Hepatocyte (in vitro differentiated cells): ENCODE data around the gene PLEKHA4. TPM values are rescaled to one million over a fixed set of nuclear protein-coding genes. Genes with fewer than 3 reads are reported as not detected.

Experiments used
- DNase-seq: peaks from one replicate; pipeline ENCODE4 v3.0.0-alpha.2; 2016; ENCODE audit warnings: low spot score
- H2AFZ ChIP-seq: fragments of 200-600 bp; sonication (generic); 2 replicates; pipeline ENCODE4 v1.6.0; 2016; ENCODE audit warnings: antibody characterized with exemption, mild to moderate bottlenecking
- H3K27ac ChIP-seq: fragments of 200-600 bp; sonication (generic); 2 replicates; pipeline ENCODE4 v1.5.1; 2016; ENCODE audit warnings: mild to moderate bottlenecking
- H3K27me3 ChIP-seq: fragments of 200-600 bp; sonication (generic); 2 replicates; pipeline ENCODE4 v1.6.1; 2016
- H3K36me3 ChIP-seq: fragments of 200-600 bp; sonication (generic); replicated peaks from 2 replicates; pipeline ENCODE4 v1.5.1; 2016; ENCODE audit warnings: low read depth; ENCODE audit not compliant: insufficient read depth
- H3K4me1 ChIP-seq: fragments of 200-600 bp; sonication (generic); 2 replicates; pipeline ENCODE4 v1.5.1; 2016; ENCODE audit warnings: mild to moderate bottlenecking, moderate library complexity; ENCODE audit not compliant: insufficient read depth
- H3K4me2 ChIP-seq: fragments of 200-600 bp; sonication (generic); 2 replicates; pipeline ENCODE4 v1.6.0; 2016
- H3K4me3 ChIP-seq: fragments of 200-600 bp; sonication (generic); 2 replicates; pipeline ENCODE4 v1.5.1; 2016; ENCODE audit warnings: mild to moderate bottlenecking
- H3K79me2 ChIP-seq: fragments of 200-600 bp; sonication (generic); 2 replicates; pipeline ENCODE4 v1.6.0; 2017; ENCODE audit warnings: mild to moderate bottlenecking
- H3K9me2 ChIP-seq: fragments of 200-600 bp; sonication (generic); replicated peaks from 2 replicates; pipeline ENCODE4 v1.6.0; 2017; ENCODE audit warnings: mild to moderate bottlenecking; ENCODE audit not compliant: insufficient read depth
- H3K9me3 ChIP-seq: fragments of 200-600 bp; sonication (generic); 2 replicates; pipeline ENCODE4 v1.5.1; 2016; ENCODE audit warnings: low read depth, mild to moderate bottlenecking
- H4K20me1 ChIP-seq: fragments of 200-600 bp; sonication (generic); 2 replicates; pipeline ENCODE4 v1.6.0; 2016; ENCODE audit warnings: mild to moderate bottlenecking; ENCODE audit not compliant: insufficient read depth, poor library complexity, severe bottlenecking
- CTCF ChIP-seq: fragments of 200-600 bp; sonication (generic); IDR thresholded peaks from 2 replicates; pipeline ENCODE4 v1.5.1; 2016; ENCODE audit warnings: antibody characterized with exemption, mild to moderate bottlenecking; ENCODE audit not compliant: poor library complexity
- EZH2 ChIP-seq: fragments of 200-600 bp; sonication (generic); IDR thresholded peaks from 2 replicates; pipeline ENCODE4 v1.6.1; 2016; ENCODE audit warnings: antibody characterized with exemption, mild to moderate bottlenecking, borderline replicate concordance
- EZH2phosphoT487 ChIP-seq: fragments of 200-600 bp; sonication (generic); IDR thresholded peaks from one replicate; pipeline ENCODE4 v1.6.1; 2018; ENCODE audit warnings: antibody characterized with exemption, mild to moderate bottlenecking, low read depth, moderate library complexity; ENCODE audit not compliant: unreplicated experiment, severe bottlenecking
- WGBS: methylation state at CpG from one replicate; pipeline ENCODE4 v1.1.6; 2016; ENCODE audit warnings: low lambda C conversion rate; ENCODE audit errors: missing lambda C conversion rate; 5-methylcytosine and 5-hydroxymethylcytosine counted together
- polyA plus RNA-seq: library from polyadenylated mRNA; unstranded; fragments of >200 nt; fragmentation: Nextera tagmentation; extraction: Ambion mirVana; gene quantifications from 2 replicates; pipeline ENCODE4 v1.2.1, GENCODE V29; 2016
- total RNA-seq: library from RNA; depleted of rRNA; stranded (reverse); fragments of >200 nt; gene quantifications from 2 replicates; pipeline ENCODE4 v1.2.3, GENCODE V29; 2014

The PLEKHA4 gene
- total and polyA plus RNA-seq, 2 experiments from 2014 or later = 7.3 to 15.1 TPM

GRCh38 chr19:48822514-48822913 is 45.9 kb downstream of the PLEKHA4 start:
- TF ChIP-seq EZH2 (no peak), CTCF (no peak), EZH2phosphoT487 (no peak)
- Histone ChIP-seq H3K4me2 (no peak overlapping the region), H3K4me1 (peaks cover 12% of the 10 kb centered on the region), H4K20me1 (no peaks in the 10 kb centered on the region), H3K79me2 (no peaks in the 10 kb centered on the region), H3K36me3 (no peaks in the 10 kb centered on the region), H2AFZ (no peak overlapping the region), H3K27me3 (no peaks in the 10 kb centered on the region), H3K9me3 (no peaks in the 10 kb centered on the region), H3K4me3 (no peak overlapping the region), H3K27ac (no peak overlapping the region), H3K9me2 (no peaks in the 10 kb centered on the region)
- no peak for DNase-seq
- 100% methylated on average over 2 of the region's 2 CpGs for WGBS

GRCh38 chr19:48821633-48822032 is 46.8 kb downstream of the PLEKHA4 start:
- Histone ChIP-seq H3K4me3 (no peak overlapping the region), H3K9me3 (no peaks in the 10 kb centered on the region), H3K79me2 (no peaks in the 10 kb centered on the region)

GRCh38 chr19:48819366-48819816 is 49.0 kb downstream of the PLEKHA4 start:
- Histone ChIP-seq H3K4me3 (no peak overlapping the region), H3K27ac (peak overlapping the region; percentile 44), H3K9me3 (no peaks in the 10 kb centered on the region), H4K20me1 (no peaks in the 10 kb centered on the region), H3K4me2 (no peak overlapping the region), H3K9me2 (no peaks in the 10 kb centered on the region), H3K79me2 (no peaks in the 10 kb centered on the region), H3K4me1 (peaks cover 12% of the 10 kb centered on the region), H3K36me3 (no peaks in the 10 kb centered on the region), H3K27me3 (no peaks in the 10 kb centered on the region), H2AFZ (no peak overlapping the region)
- TF ChIP-seq CTCF (no peak), EZH2 (no peak), EZH2phosphoT487 (no peak)
- 61% methylated on average over 4 of the region's 4 CpGs for WGBS
- peak; percentile 52 for DNase-seq

More at GRCh38 chr19:48821633-48822032, 46.8 kb downstream of the PLEKHA4 start:
- WGBS = 75% methylated on average over 5 of the region's 5 CpGs
- H3K4me2 ChIP-seq = no peak overlapping the region
- peaks cover 12% of the 10 kb centered on the region for H3K4me1 ChIP-seq
- no peak for TF ChIP-seq EZH2
- no peak for TF ChIP-seq CTCF
- no peak for TF ChIP-seq EZH2phosphoT487
- no peak overlapping the region for H2AFZ ChIP-seq
- no peaks in the 10 kb centered on the region for H4K20me1 ChIP-seq
- H3K36me3 ChIP-seq = no peaks in the 10 kb centered on the region
- H3K9me2 ChIP-seq = no peaks in the 10 kb centered on the region
- no peak for DNase-seq
- no peaks in the 10 kb centered on the region for H3K27me3 ChIP-seq
- H3K27ac ChIP-seq = no peak overlapping the region
